Measurements from ENCODE around the gene LRRIQ1. TPM values are rescaled to one million over a fixed set of nuclear protein-coding genes. Genes with fewer than 3 reads are reported as not detected.

The LRRIQ1 gene
- total RNA-seq, 1 donor from 2014 or later: 0.22 TPM

DNA sequence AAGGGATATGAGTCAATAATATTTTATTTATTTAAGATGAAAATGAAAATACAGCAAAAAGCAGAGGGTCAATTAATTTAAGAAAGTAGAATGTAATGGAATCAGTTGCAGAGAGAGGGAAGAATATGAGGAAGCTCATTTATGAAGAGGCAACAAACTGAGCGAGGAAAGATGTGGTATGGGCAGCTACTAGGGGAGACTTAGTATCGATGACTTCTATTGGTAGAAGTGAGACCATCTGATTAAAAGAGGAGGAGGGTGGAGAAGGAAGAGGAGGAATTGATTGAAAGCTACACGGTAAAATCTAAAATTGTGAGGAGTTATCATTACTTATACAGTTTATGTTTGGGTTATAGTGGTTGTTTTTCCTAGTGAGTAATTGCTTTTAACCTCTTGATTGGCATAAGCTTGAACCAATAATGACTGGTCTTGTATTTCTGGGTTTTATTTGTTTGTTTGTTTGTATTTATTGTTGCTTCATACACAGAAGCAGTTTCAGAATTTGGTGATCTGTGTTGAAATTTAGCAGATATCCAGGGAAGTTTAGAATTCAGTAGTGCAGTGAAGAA lies 121.0 kb downstream of the LRRIQ1 start:
- H3K36me3 ChIP-seq: no peaks in the 10 kb centered on the region
- TF ChIP-seq CTCF (IDR thresholded peaks at IDR 0.05; ENCODE audit: borderline replicate concordance): no peak
- no peaks in the 10 kb centered on the region for H3K4me1 ChIP-seq
- no peak overlapping the region for H3K27ac ChIP-seq (replicated peaks)
- no peak for DNase-seq
- intact Hi-C loops (cut with micrococcal nuclease): no loop called here
- no peak overlapping the region for H3K4me3 ChIP-seq
- no peaks in the 10 kb centered on the region for H3K9me3 ChIP-seq (replicated peaks)
- H3K27me3 ChIP-seq (ENCODE audit: low read depth): no peaks in the 10 kb centered on the region

- Histone ChIP-seq H3K4me1 (no peaks in the 10 kb centered on the region), H3K4me3 (no peak overlapping the region), H3K36me3 (no peaks in the 10 kb centered on the region), H3K9me3 (replicated peaks) (no peaks in the 10 kb centered on the region), H3K27ac (replicated peaks) (no peak overlapping the region), H3K27me3 (ENCODE audit: low read depth) (no peaks in the 10 kb centered on the region)
- intact Hi-C loops (cut with micrococcal nuclease): no loop called here
- DNase-seq: no peak
- no peak for TF ChIP-seq CTCF (IDR thresholded peaks at IDR 0.05; ENCODE audit: borderline replicate concordance)
These were observed 127.7 kb downstream of the LRRIQ1 start for GRCh38 chr12:85163752-85164321.

GRCh38 chr12:85179680-85180270 lies 143.6 kb downstream of the LRRIQ1 start:
- Histone ChIP-seq H3K36me3 (no peaks in the 10 kb centered on the region), H3K9me3 (replicated peaks) (peaks cover 5% of the 10 kb centered on the region), H3K4me1 (no peaks in the 10 kb centered on the region), H3K27ac (replicated peaks) (no peak overlapping the region), H3K27me3 (ENCODE audit: low read depth) (no peaks in the 10 kb centered on the region), H3K4me3 (no peak overlapping the region)
- no peak for DNase-seq
- TF ChIP-seq CTCF (IDR thresholded peaks at IDR 0.05; ENCODE audit: borderline replicate concordance): no peak
- intact Hi-C loops (cut with micrococcal nuclease): no loop called here

GRCh38 chr12:85182699-85183098 lies 146.5 kb downstream of the LRRIQ1 start:
- Histone ChIP-seq H3K27me3 (ENCODE audit: low read depth) (no peaks in the 10 kb centered on the region), H3K4me3 (no peak overlapping the region), H3K27ac (replicated peaks) (no peak overlapping the region), H3K9me3 (replicated peaks) (no peaks in the 10 kb centered on the region), H3K36me3 (no peaks in the 10 kb centered on the region), H3K4me1 (no peaks in the 10 kb centered on the region)
- DNase-seq: no peak
- TF ChIP-seq CTCF (IDR thresholded peaks at IDR 0.05; ENCODE audit: borderline replicate concordance): no peak
- intact Hi-C loops (cut with micrococcal nuclease): no loop called here

DNA sequence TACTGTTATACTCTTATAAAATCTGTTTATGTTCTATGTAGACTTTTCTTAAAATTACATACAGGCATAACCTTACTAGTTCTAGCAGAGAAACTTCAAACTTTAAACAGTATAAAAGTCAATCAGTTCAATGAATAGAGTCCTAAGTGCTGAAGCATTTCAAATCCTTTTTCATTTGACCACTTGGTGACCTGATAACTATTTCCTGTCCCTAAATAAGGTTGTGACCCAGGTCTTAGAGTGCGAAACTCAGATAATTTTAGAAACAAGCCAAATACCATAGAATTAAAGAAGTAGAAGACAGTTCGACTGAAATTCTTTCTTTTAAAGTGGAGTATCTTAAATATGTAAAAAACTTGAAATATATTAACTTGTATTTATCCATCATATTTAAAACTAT lies 147.7 kb downstream of the LRRIQ1 start:
- Histone ChIP-seq H3K27me3 (ENCODE audit: low read depth) (no peaks in the 10 kb centered on the region), H3K4me1 (no peaks in the 10 kb centered on the region), H3K4me3 (no peak overlapping the region), H3K36me3 (no peaks in the 10 kb centered on the region), H3K27ac (replicated peaks) (no peak overlapping the region), H3K9me3 (replicated peaks) (no peaks in the 10 kb centered on the region)
- intact Hi-C loops (cut with micrococcal nuclease): no loop called here
- no peak for DNase-seq
- TF ChIP-seq CTCF (IDR thresholded peaks at IDR 0.05; ENCODE audit: borderline replicate concordance): no peak
